HL-60 (cell line): ENCODE data around the gene NFIB.

Source experiments
- DNase-seq, 2 experiments: peaks; one replicate each; pipeline ENCODE4 v3.0.0-alpha.2; 2010 to 2020; ENCODE audit warnings: low read depth in 1 of 2, low spot score in 1 of 2
- H3K27ac ChIP-seq: fragments of 250-450 bp; sonication (Bioruptor Pico); replicated peaks from 2 replicates; pipeline ENCODE4 v1.5.1; 2020; ENCODE audit warnings: mild to moderate bottlenecking, moderate library complexity
- H3K27me3 ChIP-seq: fragments of 250-450 bp; sonication (Bioruptor Pico); 2 replicates; pipeline ENCODE4 v1.5.1; 2021; ENCODE audit warnings: mild to moderate bottlenecking, moderate library complexity; ENCODE audit not compliant: insufficient read depth, poor library complexity, severe bottlenecking
- H3K4me3 ChIP-seq: replicated peaks from 2 replicates; pipeline ENCODE4 v1.5.1; 2011; ENCODE audit warnings: mild to moderate bottlenecking, control low read depth, low read length; ENCODE audit not compliant: insufficient read depth
- GABPA ChIP-seq: IDR thresholded peaks from 2 replicates; pipeline ENCODE4 v1.6.1; 2012; ENCODE audit warnings: low read depth
- POLR2AphosphoS5 ChIP-seq: IDR thresholded peaks from 2 replicates; pipeline ENCODE4 v1.6.1; 2012; ENCODE audit warnings: low read depth
- SPI1 ChIP-seq: IDR thresholded peaks from 2 replicates; pipeline ENCODE4 v1.6.1; 2012; ENCODE audit warnings: low read depth, mild to moderate bottlenecking, borderline replicate concordance
- TF ChIP-seq, protein P1 (sequence below): IDR thresholded peaks from one replicate; pipeline ENCODE4 v1.5.1; 2011; ENCODE audit warnings: low read length, control low read depth, inconsistent platforms; ENCODE audit not compliant: insufficient read depth
- TF ChIP-seq, protein P2 (sequence below): IDR thresholded peaks from 2 replicates; pipeline ENCODE4 v1.6.1; 2012; ENCODE audit warnings: low read depth; ENCODE audit not compliant: insufficient replicate concordance

Gene NFIB

GRCh38 chr9:14346811-14347405, 33.0 kb upstream of the NFIB start:
- TF ChIP-seq POLR2AphosphoS5 (no peak), SPI1 (no peak), GABPA (no peak)
- TF ChIP-seq, protein P1, sequence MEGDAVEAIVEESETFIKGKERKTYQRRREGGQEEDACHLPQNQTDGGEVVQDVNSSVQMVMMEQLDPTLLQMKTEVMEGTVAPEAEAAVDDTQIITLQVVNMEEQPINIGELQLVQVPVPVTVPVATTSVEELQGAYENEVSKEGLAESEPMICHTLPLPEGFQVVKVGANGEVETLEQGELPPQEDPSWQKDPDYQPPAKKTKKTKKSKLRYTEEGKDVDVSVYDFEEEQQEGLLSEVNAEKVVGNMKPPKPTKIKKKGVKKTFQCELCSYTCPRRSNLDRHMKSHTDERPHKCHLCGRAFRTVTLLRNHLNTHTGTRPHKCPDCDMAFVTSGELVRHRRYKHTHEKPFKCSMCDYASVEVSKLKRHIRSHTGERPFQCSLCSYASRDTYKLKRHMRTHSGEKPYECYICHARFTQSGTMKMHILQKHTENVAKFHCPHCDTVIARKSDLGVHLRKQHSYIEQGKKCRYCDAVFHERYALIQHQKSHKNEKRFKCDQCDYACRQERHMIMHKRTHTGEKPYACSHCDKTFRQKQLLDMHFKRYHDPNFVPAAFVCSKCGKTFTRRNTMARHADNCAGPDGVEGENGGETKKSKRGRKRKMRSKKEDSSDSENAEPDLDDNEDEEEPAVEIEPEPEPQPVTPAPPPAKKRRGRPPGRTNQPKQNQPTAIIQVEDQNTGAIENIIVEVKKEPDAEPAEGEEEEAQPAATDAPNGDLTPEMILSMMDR = no peak
- TF ChIP-seq, protein P2, sequence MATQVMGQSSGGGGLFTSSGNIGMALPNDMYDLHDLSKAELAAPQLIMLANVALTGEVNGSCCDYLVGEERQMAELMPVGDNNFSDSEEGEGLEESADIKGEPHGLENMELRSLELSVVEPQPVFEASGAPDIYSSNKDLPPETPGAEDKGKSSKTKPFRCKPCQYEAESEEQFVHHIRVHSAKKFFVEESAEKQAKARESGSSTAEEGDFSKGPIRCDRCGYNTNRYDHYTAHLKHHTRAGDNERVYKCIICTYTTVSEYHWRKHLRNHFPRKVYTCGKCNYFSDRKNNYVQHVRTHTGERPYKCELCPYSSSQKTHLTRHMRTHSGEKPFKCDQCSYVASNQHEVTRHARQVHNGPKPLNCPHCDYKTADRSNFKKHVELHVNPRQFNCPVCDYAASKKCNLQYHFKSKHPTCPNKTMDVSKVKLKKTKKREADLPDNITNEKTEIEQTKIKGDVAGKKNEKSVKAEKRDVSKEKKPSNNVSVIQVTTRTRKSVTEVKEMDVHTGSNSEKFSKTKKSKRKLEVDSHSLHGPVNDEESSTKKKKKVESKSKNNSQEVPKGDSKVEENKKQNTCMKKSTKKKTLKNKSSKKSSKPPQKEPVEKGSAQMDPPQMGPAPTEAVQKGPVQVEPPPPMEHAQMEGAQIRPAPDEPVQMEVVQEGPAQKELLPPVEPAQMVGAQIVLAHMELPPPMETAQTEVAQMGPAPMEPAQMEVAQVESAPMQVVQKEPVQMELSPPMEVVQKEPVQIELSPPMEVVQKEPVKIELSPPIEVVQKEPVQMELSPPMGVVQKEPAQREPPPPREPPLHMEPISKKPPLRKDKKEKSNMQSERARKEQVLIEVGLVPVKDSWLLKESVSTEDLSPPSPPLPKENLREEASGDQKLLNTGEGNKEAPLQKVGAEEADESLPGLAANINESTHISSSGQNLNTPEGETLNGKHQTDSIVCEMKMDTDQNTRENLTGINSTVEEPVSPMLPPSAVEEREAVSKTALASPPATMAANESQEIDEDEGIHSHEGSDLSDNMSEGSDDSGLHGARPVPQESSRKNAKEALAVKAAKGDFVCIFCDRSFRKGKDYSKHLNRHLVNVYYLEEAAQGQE = no peak
- Histone ChIP-seq H3K27me3 (peaks cover 3% of the 10 kb centered on the region), H3K4me3 (no peak overlapping the region), H3K27ac (no peak overlapping the region)
- DNase-seq = no peak

- Histone ChIP-seq H3K27ac (no peak overlapping the region), H3K27me3 (peaks cover 3% of the 10 kb centered on the region), H3K4me3 (no peak overlapping the region)
- no peak for TF ChIP-seq SPI1
- TF ChIP-seq POLR2AphosphoS5 = no peak
- TF ChIP-seq, protein P2 = no peak
- no peak for TF ChIP-seq GABPA
- TF ChIP-seq, protein P1 = no peak
- no peak for DNase-seq
Measured at GRCh38 chr9:14346231-14346791, 32.4 kb upstream of the NFIB start.

DNA sequence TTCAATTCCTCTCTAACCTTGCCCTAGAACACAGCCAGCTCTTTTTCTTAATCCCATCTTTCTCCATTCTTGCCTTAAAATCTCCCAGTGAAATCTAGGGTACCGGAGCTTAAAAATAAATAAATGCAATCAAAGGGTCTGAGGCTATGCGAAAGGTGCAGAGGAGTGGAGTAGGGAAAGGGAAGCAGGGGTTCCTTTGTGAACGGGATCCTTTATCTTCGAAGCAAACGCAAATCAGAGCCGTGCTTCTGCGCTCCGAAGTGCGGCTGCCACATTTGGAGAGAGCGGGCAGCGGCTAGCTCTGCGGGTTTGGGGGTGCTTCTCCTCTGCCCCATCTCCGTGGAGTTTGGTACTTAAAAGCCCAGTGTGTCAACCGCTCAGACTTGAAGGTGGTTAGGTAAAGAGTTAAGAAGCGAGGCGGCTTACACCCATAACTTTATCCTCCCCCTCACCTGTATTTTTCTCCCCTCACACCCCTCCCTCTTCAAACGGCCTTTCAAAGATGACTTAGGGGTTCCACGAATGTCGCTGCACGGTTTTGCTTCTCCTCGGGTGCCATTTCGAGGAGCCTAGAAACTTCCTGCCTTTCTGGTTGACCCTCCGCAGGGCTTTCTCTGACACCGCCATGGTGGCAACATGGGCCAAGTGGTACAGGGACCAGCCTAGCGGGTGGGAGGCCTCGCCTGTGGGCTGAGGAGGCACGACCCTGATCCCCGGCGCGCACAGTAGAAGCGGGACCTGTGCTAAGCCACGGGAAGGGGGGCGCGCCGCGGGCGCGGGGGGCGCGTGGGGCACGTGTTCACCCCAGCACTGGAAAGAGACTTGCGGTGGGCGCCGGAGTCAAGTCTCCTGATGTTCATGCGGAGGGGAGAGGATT, 31.7 kb upstream of the NFIB start:
- Histone ChIP-seq H3K4me3 (no peak overlapping the region), H3K27ac (no peak overlapping the region), H3K27me3 (peaks cover 3% of the 10 kb centered on the region)
- TF ChIP-seq POLR2AphosphoS5 (no peak), SPI1 (no peak), GABPA (no peak)
- TF ChIP-seq, protein P1 = no peak
- TF ChIP-seq, protein P2 = no peak
- DNase-seq = no peak
